OCI-LY3 (cell line): ENCODE measurements around the gene TARS2.

Source experiments
- EZH2phosphoT487 ChIP-seq: fragments of 200-600 bp; shearing (Covaris generic); IDR thresholded peaks from 2 replicates; pipeline ENCODE4 v1.6.1; 2018; ENCODE audit warnings: antibody characterized with exemption, mixed run types, low read depth
- TF ChIP-seq, protein P1 (sequence below): fragments of 200-600, 300-600 bp; sonication (generic); IDR thresholded peaks from 2 replicates; pipeline ENCODE4 v1.5.1; 2014; ENCODE audit warnings: antibody characterized with exemption, low read length, low read depth

GRCh38 chr1:150505431-150505830 is 18.2 kb downstream of the TARS2 start:
- TF ChIP-seq, protein P1, sequence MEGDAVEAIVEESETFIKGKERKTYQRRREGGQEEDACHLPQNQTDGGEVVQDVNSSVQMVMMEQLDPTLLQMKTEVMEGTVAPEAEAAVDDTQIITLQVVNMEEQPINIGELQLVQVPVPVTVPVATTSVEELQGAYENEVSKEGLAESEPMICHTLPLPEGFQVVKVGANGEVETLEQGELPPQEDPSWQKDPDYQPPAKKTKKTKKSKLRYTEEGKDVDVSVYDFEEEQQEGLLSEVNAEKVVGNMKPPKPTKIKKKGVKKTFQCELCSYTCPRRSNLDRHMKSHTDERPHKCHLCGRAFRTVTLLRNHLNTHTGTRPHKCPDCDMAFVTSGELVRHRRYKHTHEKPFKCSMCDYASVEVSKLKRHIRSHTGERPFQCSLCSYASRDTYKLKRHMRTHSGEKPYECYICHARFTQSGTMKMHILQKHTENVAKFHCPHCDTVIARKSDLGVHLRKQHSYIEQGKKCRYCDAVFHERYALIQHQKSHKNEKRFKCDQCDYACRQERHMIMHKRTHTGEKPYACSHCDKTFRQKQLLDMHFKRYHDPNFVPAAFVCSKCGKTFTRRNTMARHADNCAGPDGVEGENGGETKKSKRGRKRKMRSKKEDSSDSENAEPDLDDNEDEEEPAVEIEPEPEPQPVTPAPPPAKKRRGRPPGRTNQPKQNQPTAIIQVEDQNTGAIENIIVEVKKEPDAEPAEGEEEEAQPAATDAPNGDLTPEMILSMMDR: no peak
- no peak for TF ChIP-seq EZH2phosphoT487
